Activated naive CD8-positive, alpha-beta T cell treated with anti-CD3 and anti-CD28 coated beads for 36 hours (primary cell): ENCODE data around the gene KRT86. TPM values are rescaled to one million over a fixed set of nuclear protein-coding genes. Genes with fewer than 3 reads are reported as not detected.
"Not testable (repeated sequence)": the region's sequence is repeated elsewhere in the genome, so short reads cannot be mapped to it uniquely, and the experiment has no call there.

Experiments
- DNase-seq: peaks from one replicate; pipeline ENCODE4 v3.0.0; 2021
- H3K27ac Mint-ChIP-seq: one replicate; pipeline ENCODE4 v1.8.0; 2022; ENCODE audit warnings: mild to moderate bottlenecking, moderate library complexity, mixed read lengths
- H3K27me3 Mint-ChIP-seq: one replicate; pipeline ENCODE4 v1.8.0; 2022; ENCODE audit warnings: mild to moderate bottlenecking, mixed read lengths
- H3K36me3 Mint-ChIP-seq: one replicate; pipeline ENCODE4 v1.8.0; 2021; ENCODE audit warnings: mild to moderate bottlenecking, mixed read lengths
- H3K4me1 Mint-ChIP-seq: one replicate; pipeline ENCODE4 v1.8.0; 2021; ENCODE audit warnings: mixed read lengths
- H3K4me3 Mint-ChIP-seq: one replicate; pipeline ENCODE4 v1.8.0; 2022; ENCODE audit warnings: mild to moderate bottlenecking, moderate library complexity, mixed read lengths
- H3K9me3 Mint-ChIP-seq: one replicate; pipeline ENCODE4 v1.8.0; 2022; ENCODE audit warnings: mixed read lengths
- total RNA-seq, 2 experiments: library from RNA; stranded (reverse); gene quantifications; one replicate each; pipeline ENCODE4 v1.2.3, GENCODE V29; 2021

The KRT86 gene
- total RNA-seq, 2 experiments from 2014 or later = not detected

GRCh38 chr12:52254180-52254964 is 20.1 kb upstream of the KRT86 start:
- Mint-ChIP-seq H3K27ac (no peak overlapping the region), H3K9me3 (no peaks in the 10 kb centered on the region), H3K4me3 (no peak overlapping the region), H3K27me3 (peaks cover 65% of the 10 kb centered on the region), H3K4me1 (peaks cover 15% of the 10 kb centered on the region), H3K36me3 (peaks cover 2% of the 10 kb centered on the region)
- DNase-seq = no peak

GRCh38 chr12:52254965-52255751 is 19.3 kb upstream of the KRT86 start:
- Mint-ChIP-seq H3K27me3 (peaks cover 64% of the 10 kb centered on the region), H3K36me3 (peaks cover 2% of the 10 kb centered on the region), H3K9me3 (no peaks in the 10 kb centered on the region), H3K4me1 (peaks cover 14% of the 10 kb centered on the region), H3K27ac (no peak overlapping the region), H3K4me3 (no peak overlapping the region)
- no peak for DNase-seq

DNA sequence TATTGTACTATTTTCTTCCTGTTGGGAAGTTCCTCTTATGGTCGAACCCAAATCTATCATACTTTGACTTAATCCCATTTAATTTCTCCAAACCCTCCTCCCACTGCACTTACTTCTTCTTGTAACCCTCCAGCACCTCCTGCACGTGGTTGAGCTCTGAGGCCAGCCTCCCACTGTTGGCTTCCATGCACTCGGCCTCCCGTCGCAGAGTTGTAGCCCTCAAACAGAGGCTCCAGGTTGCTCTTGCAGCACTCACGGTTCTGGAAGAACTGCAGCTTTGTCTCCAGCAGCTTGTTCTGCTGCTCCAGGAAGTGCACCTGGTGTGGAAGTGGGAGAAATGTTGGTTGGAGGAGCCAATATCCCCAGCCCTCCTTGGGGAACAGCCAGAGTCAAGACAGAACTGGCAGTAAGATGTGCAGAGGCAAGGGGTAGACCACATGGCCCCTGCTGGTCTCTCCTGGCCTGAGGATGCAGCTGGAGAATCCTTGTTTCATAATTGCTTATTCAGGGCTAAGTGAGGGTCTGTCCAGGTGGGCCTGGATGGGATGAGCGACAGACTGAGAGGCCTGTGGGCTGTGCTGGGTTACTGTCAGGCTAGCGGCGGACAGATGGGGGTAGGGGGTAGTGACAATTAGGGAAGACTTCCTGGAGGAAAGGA is 18.4 kb upstream of the KRT86 start:
- peaks cover 67% of the 10 kb centered on the region for H3K27me3 Mint-ChIP-seq
- H3K27ac Mint-ChIP-seq = no peak overlapping the region
- DNase-seq = no peak

DNA sequence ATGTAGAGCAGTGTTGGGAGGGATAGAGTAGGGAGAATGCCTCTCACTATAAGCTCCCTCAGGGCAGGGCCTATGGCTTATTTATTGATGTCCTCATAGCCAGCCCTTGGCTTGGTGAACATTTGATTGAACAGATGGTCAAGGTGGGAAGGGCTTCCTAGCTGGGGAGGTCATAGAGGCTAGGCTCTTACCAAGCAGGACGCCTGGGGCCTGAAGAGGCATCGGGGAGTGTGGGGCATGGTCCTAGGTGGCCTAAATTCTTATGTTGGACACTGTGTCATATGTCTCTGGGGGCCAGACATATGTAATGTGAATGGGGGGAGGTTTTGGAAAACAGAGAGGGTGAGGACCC is 17.9 kb upstream of the KRT86 start:
- Mint-ChIP-seq H3K36me3 (peaks cover 2% of the 10 kb centered on the region), H3K4me1 (peaks cover 14% of the 10 kb centered on the region), H3K4me3 (no peak overlapping the region), H3K27me3 (peaks cover 64% of the 10 kb centered on the region), H3K27ac (no peak overlapping the region), H3K9me3 (no peaks in the 10 kb centered on the region)
- no peak for DNase-seq

More for the DNA sequence above, 18.4 kb upstream of the KRT86 start:
- no peak overlapping the region for H3K4me3 Mint-ChIP-seq
- H3K9me3 Mint-ChIP-seq = no peaks in the 10 kb centered on the region
- peaks cover 18% of the 10 kb centered on the region for H3K4me1 Mint-ChIP-seq
- peaks cover 2% of the 10 kb centered on the region for H3K36me3 Mint-ChIP-seq

- DNase-seq = no peak
- Mint-ChIP-seq H3K9me3 (no peaks in the 10 kb centered on the region), H3K4me3 (no peak overlapping the region), H3K36me3 (no peaks in the 10 kb centered on the region), H3K27ac (no peak overlapping the region), H3K4me1 (peaks cover 10% of the 10 kb centered on the region), H3K27me3 (peaks cover 59% of the 10 kb centered on the region)
Observed at GRCh38 chr12:52257074-52257551, 17.3 kb upstream of the KRT86 start.

- H3K36me3 Mint-ChIP-seq, DNase-seq, H3K4me3 Mint-ChIP-seq, H3K27ac Mint-ChIP-seq, H3K9me3 Mint-ChIP-seq: not testable (repeated sequence)
- Mint-ChIP-seq H3K4me1 (peaks cover 10% of the 10 kb centered on the region), H3K27me3 (peaks cover 62% of the 10 kb centered on the region)
Observed at GRCh38 chr12:52257922-52258321, 16.5 kb upstream of the KRT86 start.

GRCh38 chr12:52258335-52258901 is 16.0 kb upstream of the KRT86 start:
- Mint-ChIP-seq H3K9me3 (no peaks in the 10 kb centered on the region), H3K4me1 (peaks cover 10% of the 10 kb centered on the region), H3K27me3 (peaks cover 62% of the 10 kb centered on the region), H3K27ac (no peak overlapping the region), H3K36me3 (no peaks in the 10 kb centered on the region), H3K4me3 (no peak overlapping the region)
- DNase-seq = no peak

DNA sequence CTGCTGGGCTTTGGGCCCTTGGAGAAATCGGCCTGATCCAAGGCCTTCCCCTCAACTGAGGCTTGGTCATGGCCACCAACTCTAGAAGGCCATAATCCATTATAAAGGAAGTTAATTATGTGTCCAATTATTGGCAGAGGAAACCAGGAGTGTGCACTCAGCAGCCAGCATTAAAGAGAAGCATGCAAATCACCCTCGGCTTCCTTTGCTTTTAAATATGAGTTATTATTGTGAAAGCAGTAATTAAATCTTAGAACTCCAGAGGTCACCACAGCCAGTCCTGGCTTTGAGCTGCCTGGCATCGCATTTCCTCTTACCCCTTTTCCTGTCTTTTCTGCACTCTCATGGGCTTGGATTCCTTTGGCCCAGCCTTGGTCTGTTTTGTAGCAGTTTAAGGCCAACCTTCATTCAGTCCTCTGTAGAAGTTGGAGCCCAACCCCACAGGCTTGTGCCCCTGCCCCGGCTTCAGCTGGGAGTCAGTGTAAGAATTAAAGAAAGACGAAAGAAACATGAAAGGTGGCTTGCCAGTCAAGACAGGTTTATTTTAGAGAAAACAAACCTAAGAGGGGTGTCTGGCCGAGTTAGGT is 14.7 kb upstream of the KRT86 start:
- Mint-ChIP-seq H3K36me3 (no peaks in the 10 kb centered on the region), H3K4me1 (peaks cover 10% of the 10 kb centered on the region), H3K4me3 (no peak overlapping the region), H3K9me3 (no peaks in the 10 kb centered on the region), H3K27ac (no peak overlapping the region), H3K27me3 (peaks cover 68% of the 10 kb centered on the region)
- no peak for DNase-seq

GRCh38 chr12:52260361-52261207 is 13.9 kb upstream of the KRT86 start:
- Mint-ChIP-seq H3K27ac (no peak overlapping the region), H3K9me3 (no peaks in the 10 kb centered on the region), H3K4me1 (peaks cover 10% of the 10 kb centered on the region), H3K36me3 (no peaks in the 10 kb centered on the region), H3K4me3 (no peak overlapping the region), H3K27me3 (peaks cover 60% of the 10 kb centered on the region)
- DNase-seq = no peak

- Mint-ChIP-seq H3K4me3 (no peak overlapping the region), H3K27ac (no peak overlapping the region), H3K27me3 (peaks cover 54% of the 10 kb centered on the region), H3K9me3 (no peaks in the 10 kb centered on the region), H3K4me1 (peaks cover 10% of the 10 kb centered on the region), H3K36me3 (no peaks in the 10 kb centered on the region)
- DNase-seq = no peak
Observed at GRCh38 chr12:52261208-52261484, 13.3 kb upstream of the KRT86 start.

DNA sequence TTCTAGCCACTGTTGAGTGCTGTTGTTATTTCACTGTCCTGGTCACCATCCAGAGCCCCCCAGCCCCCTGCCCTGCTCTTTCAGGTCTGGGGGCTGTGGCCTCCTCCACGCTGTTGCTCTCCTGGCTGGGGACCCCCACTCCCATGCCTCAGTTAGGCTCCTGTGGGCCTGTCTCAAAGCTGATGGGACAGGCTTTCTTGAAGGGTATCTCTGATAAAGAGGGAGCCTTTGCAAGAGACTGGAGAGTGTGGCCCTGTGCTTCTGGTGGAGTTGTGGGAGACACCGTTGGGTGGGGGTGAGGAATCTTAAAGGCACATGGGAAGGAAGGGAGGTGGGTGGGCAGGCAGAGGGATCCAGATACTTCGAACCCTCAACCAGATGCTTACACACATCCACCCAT is 12.2 kb upstream of the KRT86 start:
- Mint-ChIP-seq H3K27me3 (peaks cover 43% of the 10 kb centered on the region), H3K4me1 (peaks cover 10% of the 10 kb centered on the region), H3K27ac (no peak overlapping the region), H3K9me3 (no peaks in the 10 kb centered on the region), H3K4me3 (no peak overlapping the region), H3K36me3 (no peaks in the 10 kb centered on the region)
- no peak for DNase-seq

DNA sequence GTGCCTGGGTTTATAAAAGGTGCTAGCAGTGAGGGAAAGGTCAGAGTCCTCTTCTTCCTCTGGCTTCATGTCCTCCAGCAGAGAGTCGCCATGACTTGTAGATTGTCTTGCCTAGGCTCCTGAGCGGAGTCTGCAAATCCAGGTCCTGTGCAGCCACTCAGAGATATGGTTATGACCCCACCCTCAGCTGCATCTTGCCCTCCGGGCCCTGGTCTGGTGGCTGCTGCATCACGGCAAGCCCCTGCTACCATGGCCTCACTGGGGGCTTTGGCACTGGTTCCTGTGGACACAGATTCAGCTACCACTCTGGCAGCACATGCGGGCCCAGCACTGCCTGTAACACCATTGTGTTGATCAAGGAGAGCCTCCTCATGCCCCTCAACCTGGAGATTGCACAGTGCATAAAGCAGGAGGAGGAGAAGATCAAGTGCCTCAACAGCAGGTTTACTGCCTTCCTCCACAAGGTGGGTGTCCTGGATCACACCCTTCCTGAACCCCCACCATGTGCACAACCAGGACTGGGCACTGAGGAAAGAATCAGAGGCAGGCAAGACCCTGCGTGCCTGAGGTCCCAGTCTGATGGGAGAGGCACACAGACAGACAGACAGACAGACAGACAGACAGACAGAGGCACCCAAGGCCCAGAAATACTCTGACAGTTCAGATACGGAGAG is 10.5 kb upstream of the KRT86 start:
- Mint-ChIP-seq H3K27me3 (peaks cover 30% of the 10 kb centered on the region), H3K9me3 (no peaks in the 10 kb centered on the region), H3K36me3 (no peaks in the 10 kb centered on the region), H3K4me3 (no peak overlapping the region), H3K27ac (no peak overlapping the region), H3K4me1 (peaks cover 8% of the 10 kb centered on the region)
- no peak for DNase-seq

DNA sequence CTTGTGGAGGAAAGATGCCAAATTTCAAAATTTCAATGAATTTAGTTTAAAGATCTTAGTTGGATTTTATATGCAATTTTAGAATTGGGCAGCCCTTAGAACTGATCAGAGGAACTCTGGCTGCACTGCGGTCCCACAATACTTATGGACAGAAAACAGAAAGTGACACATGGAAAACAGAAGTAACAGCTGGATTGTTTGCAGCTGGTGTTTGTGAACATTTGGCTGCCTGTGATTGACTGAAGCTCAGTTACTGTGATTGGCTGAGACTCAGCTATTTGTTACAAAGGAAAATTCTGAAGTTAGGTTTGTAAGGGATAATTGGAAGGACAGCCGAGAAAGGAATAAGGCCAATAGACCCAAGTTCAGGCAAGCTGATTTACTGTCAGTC is 10.0 kb upstream of the KRT86 start:
- Mint-ChIP-seq H3K9me3 (no peaks in the 10 kb centered on the region), H3K4me3 (no peak overlapping the region), H3K27me3 (peaks cover 25% of the 10 kb centered on the region), H3K27ac (no peak overlapping the region), H3K4me1 (peaks cover 8% of the 10 kb centered on the region), H3K36me3 (no peaks in the 10 kb centered on the region)
- DNase-seq = no peak

- Mint-ChIP-seq H3K27ac (no peak overlapping the region), H3K36me3 (no peaks in the 10 kb centered on the region), H3K4me3 (no peak overlapping the region), H3K9me3 (no peaks in the 10 kb centered on the region), H3K4me1 (no peaks in the 10 kb centered on the region), H3K27me3 (peaks cover 24% of the 10 kb centered on the region)
- no peak for DNase-seq
Observed at GRCh38 chr12:52266514-52266913, 7.9 kb upstream of the KRT86 start.
